Nephron progenitor cell (in vitro differentiated cells): Measurements from ENCODE around the gene ZNF568.

Experiments used
- DNase-seq: peaks from one replicate; pipeline ENCODE4 v3.0.0; 2021
- H3K27ac Mint-ChIP-seq: 2 replicates; pipeline ENCODE4 v1.8.0; 2021; ENCODE audit warnings: mild to moderate bottlenecking, moderate library complexity, mixed read lengths
- H3K27me3 Mint-ChIP-seq: 2 replicates; pipeline ENCODE4 v1.8.0; 2021; ENCODE audit warnings: mild to moderate bottlenecking, low read depth, mixed read lengths; ENCODE audit not compliant: poor library complexity
- H3K36me3 Mint-ChIP-seq: 2 replicates; pipeline ENCODE4 v1.8.0; 2021; ENCODE audit warnings: low read depth, mixed read lengths
- H3K4me1 Mint-ChIP-seq: 2 replicates; pipeline ENCODE4 v1.8.0; 2021; ENCODE audit warnings: mixed read lengths
- H3K4me3 Mint-ChIP-seq: 2 replicates; pipeline ENCODE4 v1.8.0; 2021; ENCODE audit warnings: mild to moderate bottlenecking, moderate library complexity, mixed read lengths
- H3K9me3 Mint-ChIP-seq: 2 replicates; pipeline ENCODE4 v1.8.0; 2021; ENCODE audit warnings: mild to moderate bottlenecking, moderate library complexity, mixed read lengths
- CTCF ChIP-seq: fragments of 200-600 bp; sonication (generic); IDR thresholded peaks from 2 replicates; pipeline ENCODE4 v1.5.0; 2021; ENCODE audit warnings: antibody characterized with exemption

The ZNF568 gene

GRCh38 chr19:36963280-36963679 is 47.1 kb downstream of the ZNF568 start:
- Mint-ChIP-seq H3K27ac (no peak overlapping the region), H3K27me3 (no peaks in the 10 kb centered on the region), H3K36me3 (peaks cover 4% of the 10 kb centered on the region), H3K4me3 (no peak overlapping the region), H3K4me1 (no peaks in the 10 kb centered on the region), H3K9me3 (peaks cover 78% of the 10 kb centered on the region)
- DNase-seq = no peak
- no peak for TF ChIP-seq CTCF

- TF ChIP-seq CTCF = no peak
- peaks cover 2% of the 10 kb centered on the region for H3K27me3 Mint-ChIP-seq
- H3K4me3 Mint-ChIP-seq = no peak overlapping the region
- no peaks in the 10 kb centered on the region for H3K4me1 Mint-ChIP-seq
- H3K27ac Mint-ChIP-seq = no peak overlapping the region
- peaks cover 6% of the 10 kb centered on the region for H3K36me3 Mint-ChIP-seq
- DNase-seq = no peak
- H3K9me3 Mint-ChIP-seq = peaks cover 80% of the 10 kb centered on the region
Observed at GRCh38 chr19:36972571-36972970, 56.4 kb downstream of the ZNF568 start.

GRCh38 chr19:36973021-36973843 is 57.1 kb downstream of the ZNF568 start:
- no peak for DNase-seq
- Mint-ChIP-seq H3K4me1 (no peaks in the 10 kb centered on the region), H3K4me3 (no peak overlapping the region), H3K27ac (no peak overlapping the region), H3K36me3 (peaks cover 12% of the 10 kb centered on the region), H3K27me3 (peaks cover 6% of the 10 kb centered on the region), H3K9me3 (peaks cover 83% of the 10 kb centered on the region)
- TF ChIP-seq CTCF = no peak

GRCh38 chr19:36973844-36974195 is 57.7 kb downstream of the ZNF568 start:
- DNase-seq = no peak
- Mint-ChIP-seq H3K36me3 (peaks cover 18% of the 10 kb centered on the region), H3K27me3 (peaks cover 6% of the 10 kb centered on the region), H3K4me3 (no peak overlapping the region), H3K9me3 (peaks cover 84% of the 10 kb centered on the region), H3K4me1 (no peaks in the 10 kb centered on the region), H3K27ac (no peak overlapping the region)
- TF ChIP-seq CTCF = no peak

GRCh38 chr19:36986131-36986530 is 70.0 kb downstream of the ZNF568 start:
- H3K27me3 Mint-ChIP-seq = peaks cover 3% of the 10 kb centered on the region
- H3K4me1 Mint-ChIP-seq = no peaks in the 10 kb centered on the region
- H3K9me3 Mint-ChIP-seq = peaks cover 89% of the 10 kb centered on the region
- DNase-seq = no peak
- H3K4me3 Mint-ChIP-seq = no peak overlapping the region
- no peak overlapping the region for H3K27ac Mint-ChIP-seq
- peaks cover 1% of the 10 kb centered on the region for H3K36me3 Mint-ChIP-seq
- no peak for TF ChIP-seq CTCF

- no peak for DNase-seq
- Mint-ChIP-seq H3K9me3 (peaks cover 89% of the 10 kb centered on the region), H3K36me3 (peaks cover 2% of the 10 kb centered on the region), H3K27ac (no peak overlapping the region), H3K4me3 (no peak overlapping the region), H3K4me1 (no peaks in the 10 kb centered on the region), H3K27me3 (peaks cover 3% of the 10 kb centered on the region)
- TF ChIP-seq CTCF = no peak
Observed at GRCh38 chr19:36986601-36987000, 70.5 kb downstream of the ZNF568 start.
